ENCODE data around the gene NEK6. TPM values are rescaled to one million over a fixed set of nuclear protein-coding genes. Genes with fewer than 3 reads are reported as not detected.

Gene NEK6
- total RNA-seq, 5 donors from 2014 or later (not counting 1 experiment from before 2014, with no cell fraction given) = 5.9 to 12.5 (median 10.4) TPM

DNA sequence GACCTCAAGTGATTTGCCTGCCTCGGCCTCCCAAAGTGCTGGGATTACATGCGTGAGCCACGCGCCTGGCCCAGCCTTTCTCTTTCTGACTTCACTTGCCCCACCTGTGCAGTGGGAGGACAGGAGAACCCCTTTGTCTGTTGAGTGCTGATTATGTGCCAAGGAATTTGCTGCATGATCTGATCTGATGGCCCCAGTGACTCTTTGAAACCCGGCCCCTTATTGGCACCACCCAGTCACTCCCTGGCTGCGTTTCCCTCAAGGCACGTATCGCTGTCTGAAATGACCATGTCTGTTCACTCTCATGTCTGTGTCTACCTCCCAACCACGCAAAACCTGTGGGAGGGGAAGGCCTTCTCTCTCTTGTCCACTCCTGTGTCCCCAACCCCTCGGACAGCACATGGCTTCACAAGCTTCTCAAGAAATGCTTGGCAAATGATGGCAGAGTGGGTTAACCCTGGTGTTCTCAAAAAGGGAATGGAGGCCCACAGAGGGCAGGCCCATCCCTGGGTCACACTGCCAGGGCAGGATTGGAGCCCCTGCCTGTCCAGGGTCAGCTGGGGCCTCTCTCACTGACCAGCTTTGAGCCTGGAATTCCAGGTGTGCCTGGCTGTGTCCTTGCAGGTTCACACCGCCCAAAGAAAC is 21.9 kb downstream of the NEK6 start:
- no peak overlapping the region for H3K27ac Mint-ChIP-seq
- CTCF ChIA-PET = interaction anchor here in 1 of 2 donors (0.6 kb wide), 1 partner anchor 48 kb away, joined by 3 read pairs; no protein-coding TSS in a partner anchor

GRCh38 chr9:124280176-124280691 is 22.5 kb downstream of the NEK6 start:
- Mint-ChIP-seq H3K4me1 (peaks cover under 1 to 11% (median 1%) of the 10 kb centered on the region in 3 donors), H3K4me3 (no peak overlapping the region), H3K36me3 (no peaks in the 10 kb centered on the region), H3K27ac (no peak overlapping the region), H3K27me3 (no peaks in the 10 kb centered on the region), H3K9me3 (no peaks in the 10 kb centered on the region)
- ChIA-PET POLR2A (no interaction called here), CTCF (interaction anchor here in 1 of 2 donors (0.6 kb wide), 1 partner anchor 48 kb away, joined by 3 read pairs; no protein-coding TSS in a partner anchor)
- no peaks in the 10 kb centered on the region for H3K36me3 ChIP-seq (ENCODE audit: control insufficient read depth in 2 of 2, extremely low read depth in 1 of 2, insufficient read depth in 1 of 2, low read length in 1 of 2)
- H3K27ac ChIP-seq (ENCODE audit: low read length) = no peak overlapping the region
- H3K9me3 ChIP-seq = no peaks in the 10 kb centered on the region
- H3K4me3 ChIP-seq (ENCODE audit: control insufficient read depth in 1 of 2, extremely low read depth in 1 of 2, low read length in 1 of 2) = no peak overlapping the region
- peaks cover 0 to 16% of the 10 kb centered on the region in 2 experiments for H3K4me1 ChIP-seq (ENCODE audit: control insufficient read depth in 1 of 2, extremely low read depth in 1 of 2, insufficient read depth in 2 of 2, low read length in 2 of 2)
- DNase-seq (no peak), ATAC-seq (replicated peaks in 1 of 4) (no peak)
- no peaks in the 10 kb centered on the region for H3K27me3 ChIP-seq (replicated peaks in 1 of 2; ENCODE audit: control insufficient read depth in 2 of 2, extremely low read depth in 1 of 2, insufficient read depth in 2 of 2, low read length in 1 of 2)
- 81% methylated on average over 15 of the region's 16 CpGs for WGBS (ENCODE audit: insufficient coverage)

More for the DNA sequence above, 21.9 kb downstream of the NEK6 start:
- Mint-ChIP-seq H3K9me3 (no peaks in the 10 kb centered on the region), H3K27me3 (no peaks in the 10 kb centered on the region), H3K4me1 (peaks cover 0 to 5% (median 0%) of the 10 kb centered on the region in 3 donors), H3K4me3 (no peak overlapping the region), H3K36me3 (no peaks in the 10 kb centered on the region)
- WGBS (ENCODE audit: insufficient coverage) = 96% methylated on average over 8 of the region's 11 CpGs
- no peak overlapping the region for H3K27ac ChIP-seq (ENCODE audit: low read length)
- H3K27me3 ChIP-seq (replicated peaks in 1 of 2; ENCODE audit: control insufficient read depth in 2 of 2, extremely low read depth in 1 of 2, insufficient read depth in 2 of 2, low read length in 1 of 2) = no peaks in the 10 kb centered on the region
- no peak overlapping the region for H3K4me3 ChIP-seq (ENCODE audit: control insufficient read depth in 1 of 2, extremely low read depth in 1 of 2, low read length in 1 of 2)
- peaks cover 0 to 10% of the 10 kb centered on the region in 2 experiments for H3K4me1 ChIP-seq (ENCODE audit: control insufficient read depth in 1 of 2, extremely low read depth in 1 of 2, insufficient read depth in 2 of 2, low read length in 2 of 2)
- H3K36me3 ChIP-seq (ENCODE audit: control insufficient read depth in 2 of 2, extremely low read depth in 1 of 2, insufficient read depth in 1 of 2, low read length in 1 of 2) = no peaks in the 10 kb centered on the region
- ATAC-seq (replicated peaks in 1 of 4) (no peak), DNase-seq (no peak)
- POLR2A ChIA-PET = no interaction called here
- H3K9me3 ChIP-seq = no peaks in the 10 kb centered on the region

DNA sequence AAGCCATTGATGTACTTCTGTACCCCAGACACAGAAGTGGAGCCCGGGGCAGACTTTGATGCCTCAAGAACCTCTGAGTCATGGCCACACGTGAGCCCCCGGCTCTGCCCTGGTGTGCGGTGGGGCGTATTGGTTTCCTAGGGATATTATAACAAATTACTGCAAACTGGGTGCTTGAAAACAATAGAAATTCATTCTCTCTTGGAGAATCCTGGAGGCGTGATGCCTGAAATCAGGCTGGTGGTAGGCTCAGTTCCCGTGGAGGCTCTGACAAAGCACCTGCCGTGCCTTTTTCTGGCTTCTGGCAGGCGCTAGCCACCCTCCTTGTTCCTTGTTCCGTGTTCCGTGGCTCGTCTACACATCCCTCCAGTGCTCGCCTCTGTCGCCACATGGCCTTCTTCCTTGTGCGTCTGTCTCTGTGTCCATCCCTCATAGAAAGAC is 24.2 kb downstream of the NEK6 start:
- no peak overlapping the region for H3K27ac ChIP-seq (ENCODE audit: low read length)
- no peaks in the 10 kb centered on the region for H3K27me3 Mint-ChIP-seq
- no peaks in the 10 kb centered on the region for H3K36me3 Mint-ChIP-seq
- no peak overlapping the region for H3K27ac Mint-ChIP-seq
- no peak overlapping the region for H3K4me3 ChIP-seq (ENCODE audit: control insufficient read depth in 1 of 2, extremely low read depth in 1 of 2, low read length in 1 of 2)
- no peak overlapping the region for H3K4me3 Mint-ChIP-seq
- peaks cover 17 to 24% (median 18%) of the 10 kb centered on the region in 3 donors for H3K4me1 Mint-ChIP-seq
- DNase-seq (no peak), ATAC-seq (replicated peaks in 1 of 4) (no peak)
- no peaks in the 10 kb centered on the region for H3K9me3 ChIP-seq
- H3K9me3 Mint-ChIP-seq = no peaks in the 10 kb centered on the region
- peaks cover 0 to 33% of the 10 kb centered on the region in 2 experiments for H3K4me1 ChIP-seq (ENCODE audit: control insufficient read depth in 1 of 2, extremely low read depth in 1 of 2, insufficient read depth in 2 of 2, low read length in 2 of 2)
- WGBS (ENCODE audit: insufficient coverage) = 77% methylated on average over 10 of the region's 15 CpGs
- H3K27me3 ChIP-seq (replicated peaks in 1 of 2; ENCODE audit: control insufficient read depth in 2 of 2, extremely low read depth in 1 of 2, insufficient read depth in 2 of 2, low read length in 1 of 2) = no peaks in the 10 kb centered on the region
- ChIA-PET CTCF (no interaction called here), POLR2A (no interaction called here)
- H3K36me3 ChIP-seq (ENCODE audit: control insufficient read depth in 2 of 2, extremely low read depth in 1 of 2, insufficient read depth in 1 of 2, low read length in 1 of 2) = no peaks in the 10 kb centered on the region

GRCh38 chr9:124282442-124283227 is 24.9 kb downstream of the NEK6 start:
- POLR2A ChIA-PET = no interaction called here
- Histone ChIP-seq H3K27ac (ENCODE audit: low read length) (no peak overlapping the region), H3K36me3 (ENCODE audit: control insufficient read depth in 2 of 2, extremely low read depth in 1 of 2, insufficient read depth in 1 of 2, low read length in 1 of 2) (no peaks in the 10 kb centered on the region), H3K9me3 (no peaks in the 10 kb centered on the region), H3K27me3 (replicated peaks in 1 of 2; ENCODE audit: control insufficient read depth in 2 of 2, extremely low read depth in 1 of 2, insufficient read depth in 2 of 2, low read length in 1 of 2) (no peaks in the 10 kb centered on the region), H3K4me1 (ENCODE audit: control insufficient read depth in 1 of 2, extremely low read depth in 1 of 2, insufficient read depth in 2 of 2, low read length in 2 of 2) (peaks cover 0 to 36% of the 10 kb centered on the region in 2 experiments), H3K4me3 (ENCODE audit: control insufficient read depth in 1 of 2, extremely low read depth in 1 of 2, low read length in 1 of 2) (no peak overlapping the region)
- ATAC-seq (replicated peaks in 1 of 4) (no peak), DNase-seq (no peak)
- H3K36me3 Mint-ChIP-seq = no peaks in the 10 kb centered on the region
- H3K4me3 Mint-ChIP-seq = no peak overlapping the region
- no peak overlapping the region for H3K27ac Mint-ChIP-seq
- H3K27me3 Mint-ChIP-seq = no peaks in the 10 kb centered on the region
- WGBS (ENCODE audit: insufficient coverage) = 89% methylated on average over 14 of the region's 20 CpGs
- CTCF ChIA-PET = no interaction called here
- H3K4me1 Mint-ChIP-seq = peaks cover 17 to 28% (median 19%) of the 10 kb centered on the region in 3 donors
- H3K9me3 Mint-ChIP-seq = no peaks in the 10 kb centered on the region

- H3K36me3 ChIP-seq (ENCODE audit: control insufficient read depth in 2 of 2, extremely low read depth in 1 of 2, insufficient read depth in 1 of 2, low read length in 1 of 2) = no peaks in the 10 kb centered on the region
- no peaks in the 10 kb centered on the region for H3K9me3 Mint-ChIP-seq
- no peaks in the 10 kb centered on the region for H3K27me3 ChIP-seq (replicated peaks in 1 of 2; ENCODE audit: control insufficient read depth in 2 of 2, extremely low read depth in 1 of 2, insufficient read depth in 2 of 2, low read length in 1 of 2)
- POLR2A ChIA-PET = no interaction called here
- CTCF ChIA-PET = no interaction called here
- no peaks in the 10 kb centered on the region for H3K36me3 Mint-ChIP-seq
- H3K4me1 Mint-ChIP-seq = peaks cover 17 to 28% (median 19%) of the 10 kb centered on the region in 3 donors
- H3K27me3 Mint-ChIP-seq = no peaks in the 10 kb centered on the region
- no peak overlapping the region for H3K27ac ChIP-seq (ENCODE audit: low read length)
- ATAC-seq (replicated peaks in 1 of 4) (no peak), DNase-seq (no peak)
- no peak overlapping the region for H3K27ac Mint-ChIP-seq
- no peaks in the 10 kb centered on the region for H3K9me3 ChIP-seq
- peaks cover 0 to 34% of the 10 kb centered on the region in 2 experiments for H3K4me1 ChIP-seq (ENCODE audit: control insufficient read depth in 1 of 2, extremely low read depth in 1 of 2, insufficient read depth in 2 of 2, low read length in 2 of 2)
- H3K4me3 ChIP-seq (ENCODE audit: control insufficient read depth in 1 of 2, extremely low read depth in 1 of 2, low read length in 1 of 2) = no peak overlapping the region
- 95% methylated on average over 11 of the region's 15 CpGs for WGBS (ENCODE audit: insufficient coverage)
- no peak overlapping the region for H3K4me3 Mint-ChIP-seq
These were observed 25.6 kb downstream of the NEK6 start for GRCh38 chr9:124283228-124283814.

GRCh38 chr9:124284237-124284831 is 26.6 kb downstream of the NEK6 start:
- Mint-ChIP-seq H3K4me3 (no peak overlapping the region), H3K27me3 (peaks cover 0 to 3% of the 10 kb centered on the region in 2 donors), H3K4me1 (peaks cover 17 to 31% (median 19%) of the 10 kb centered on the region in 3 donors), H3K36me3 (no peaks in the 10 kb centered on the region), H3K9me3 (no peaks in the 10 kb centered on the region), H3K27ac (no peak overlapping the region)
- no peak for DNase-seq
- H3K4me1 ChIP-seq (ENCODE audit: control insufficient read depth in 1 of 2, extremely low read depth in 1 of 2, insufficient read depth in 2 of 2, low read length in 2 of 2) = peaks cover 0 to 34% of the 10 kb centered on the region in 2 experiments
- WGBS (ENCODE audit: insufficient coverage) = 97% methylated on average over 13 of the region's 18 CpGs
- no peaks in the 10 kb centered on the region for H3K27me3 ChIP-seq (replicated peaks in 1 of 2; ENCODE audit: control insufficient read depth in 2 of 2, extremely low read depth in 1 of 2, insufficient read depth in 2 of 2, low read length in 1 of 2)
- H3K27ac ChIP-seq (ENCODE audit: low read length) = no peak overlapping the region
- H3K9me3 ChIP-seq = no peaks in the 10 kb centered on the region
- H3K4me3 ChIP-seq (ENCODE audit: control insufficient read depth in 1 of 2, extremely low read depth in 1 of 2, low read length in 1 of 2) = no peak overlapping the region
- no peaks in the 10 kb centered on the region for H3K36me3 ChIP-seq (ENCODE audit: control insufficient read depth in 2 of 2, extremely low read depth in 1 of 2, insufficient read depth in 1 of 2, low read length in 1 of 2)
- ATAC-seq (replicated peaks in 1 of 4) = no peak
- CTCF ChIA-PET = no interaction called here
- POLR2A ChIA-PET = no interaction called here
